ENCODE results near the gene PRKX. TPM values are rescaled to one million over a fixed set of nuclear protein-coding genes. Genes with fewer than 3 reads are reported as not detected.
"Not testable (repeated sequence)": the region's sequence is repeated elsewhere in the genome, so short reads cannot be mapped to it uniquely, and the experiment has no call there.

Gene PRKX
- total RNA-seq, 1 donor from 2014 or later = 51.6 TPM

GRCh38 chrX:3655181-3655580, 58.3 kb downstream of the PRKX start:
- Histone ChIP-seq H3K27me3 (no peaks in the 10 kb centered on the region), H3K36me3 (peaks cover 0 to 10% of the 10 kb centered on the region in 2 donors), H3K27ac (no peak overlapping the region), H3K4me3 (no peak overlapping the region), H3K4me1 (no peaks in the 10 kb centered on the region), H3K9me3 (no peaks in the 10 kb centered on the region)
- DNase-seq (ENCODE audit: extremely low spot score in 2 of 2) = no peak
- TF ChIP-seq POLR2A (IDR thresholded peaks at IDR 0.05) = no peak
- intact Hi-C loops (cut with DNase I) = no loop called here

GRCh38 chrX:3653111-3653510, 60.3 kb downstream of the PRKX start:
- H3K4me3 ChIP-seq = no peak overlapping the region
- intact Hi-C loops (cut with DNase I) = no loop called here
- H3K36me3 ChIP-seq = peaks cover 0 to 10% of the 10 kb centered on the region in 2 donors

GRCh38 chrX:3651277-3651676, 62.2 kb downstream of the PRKX start:
- DNase-seq (ENCODE audit: extremely low spot score in 2 of 2) = no peak
- H3K9me3 ChIP-seq = no peaks in the 10 kb centered on the region
- no peaks in the 10 kb centered on the region for H3K27me3 ChIP-seq
- H3K4me1 ChIP-seq = no peaks in the 10 kb centered on the region
- H3K27ac ChIP-seq = no peak overlapping the region
- peaks cover 0 to 10% of the 10 kb centered on the region in 2 donors for H3K36me3 ChIP-seq
- no peak for TF ChIP-seq POLR2A (IDR thresholded peaks at IDR 0.05)
- TF ChIP-seq CTCF (IDR thresholded peaks at IDR 0.05) = peak in 2 of 3 experiments; percentile 33 to 49
- intact Hi-C loops (cut with DNase I) = no loop called here
- H3K4me3 ChIP-seq = no peak overlapping the region

More at GRCh38 chrX:3653111-3653510, 60.3 kb downstream of the PRKX start:
- no peaks in the 10 kb centered on the region for H3K27me3 ChIP-seq
- DNase-seq (ENCODE audit: extremely low spot score in 2 of 2) = no peak
- no peak overlapping the region for H3K27ac ChIP-seq
- no peaks in the 10 kb centered on the region for H3K4me1 ChIP-seq
- no peaks in the 10 kb centered on the region for H3K9me3 ChIP-seq
- TF ChIP-seq POLR2AphosphoS5 (IDR thresholded peaks at IDR 0.05; ENCODE audit: insufficient read depth in 1 of 2, low read depth in 1 of 2) (no peak), CTCF (IDR thresholded peaks at IDR 0.05) (no peak), POLR2A (IDR thresholded peaks at IDR 0.05) (no peak)

- Histone ChIP-seq H3K4me1 (no peaks in the 10 kb centered on the region), H3K9me3 (no peaks in the 10 kb centered on the region), H3K27ac (no peak overlapping the region), H3K4me3 (no peak overlapping the region), H3K27me3 (no peaks in the 10 kb centered on the region), H3K36me3 (peaks cover 0 to 8% of the 10 kb centered on the region in 2 donors)
- intact Hi-C loops (cut with DNase I) = no loop called here
- TF ChIP-seq CTCF (IDR thresholded peaks at IDR 0.05) = no peak
- no peak for TF ChIP-seq POLR2A (IDR thresholded peaks at IDR 0.05)
- TF ChIP-seq POLR2AphosphoS5 (IDR thresholded peaks at IDR 0.05; ENCODE audit: insufficient read depth in 1 of 2, low read depth in 1 of 2) = no peak
- no peak for DNase-seq (ENCODE audit: extremely low spot score in 2 of 2)
Observed at GRCh38 chrX:3648084-3648483, 65.4 kb downstream of the PRKX start.

- intact Hi-C loops (cut with DNase I); H3K27me3 ChIP-seq; H3K4me3 ChIP-seq; H3K27ac ChIP-seq; H3K4me1 ChIP-seq; DNase-seq (ENCODE audit: extremely low spot score in 2 of 2); H3K36me3 ChIP-seq; H3K9me3 ChIP-seq: not testable (repeated sequence)
Observed at GRCh38 chrX:3639858-3640631, 73.4 kb downstream of the PRKX start.

- peak in 1 of 2 donors; percentile 100 for DNase-seq (ENCODE audit: extremely low spot score in 2 of 2)
- Histone ChIP-seq H3K27me3 (no peaks in the 10 kb centered on the region), H3K27ac (no peak overlapping the region), H3K4me3 (no peak overlapping the region), H3K4me1 (no peaks in the 10 kb centered on the region), H3K9me3 (no peaks in the 10 kb centered on the region), H3K36me3 (no peaks in the 10 kb centered on the region)
- intact Hi-C loops (cut with DNase I) = no loop called here
- TF ChIP-seq POLR2AphosphoS5 (IDR thresholded peaks at IDR 0.05; ENCODE audit: insufficient read depth in 1 of 2, low read depth in 1 of 2) = no peak
- TF ChIP-seq POLR2A (IDR thresholded peaks at IDR 0.05) = no peak
- no peak for TF ChIP-seq CTCF (IDR thresholded peaks at IDR 0.05)
Observed at GRCh38 chrX:3639236-3639635, 74.2 kb downstream of the PRKX start.

Measured in vagina (tissue), 2 donors.